GM12878 (cell line): Measurements from ENCODE around the gene HHAT.

Source experiments
- BHLHE40 ChIP-seq, 2 experiments: fragments of 450-650 bp in 1 of 2; IDR thresholded peaks; 2 replicates each; pipeline ENCODE4 v1.6.1; 2011 to 2017; ENCODE audit warnings: low read depth in 2 of 2, borderline replicate concordance in 1 of 2, improper control_type of control experiment in 1 of 2, low read length in 1 of 2, mild to moderate bottlenecking in 1 of 2
- CTCF ChIP-seq, 3 experiments: IDR thresholded peaks in 2 of 3; conservative IDR thresholded peaks in 1 of 3; 2 replicates each; pipeline ENCODE4 v1.5.1; 2011; ENCODE audit warnings: low read depth in 3 of 3, low read length in 3 of 3, mild to moderate bottlenecking in 3 of 3, control low read depth in 2 of 3, moderate library complexity in 2 of 3, inconsistent platforms in 1 of 3, mixed read lengths in 1 of 3; ENCODE audit not compliant: control insufficient read depth in 2 of 3, insufficient read depth in 1 of 3; ENCODE audit errors: extremely low read depth in 1 of 3
- KLF5 ChIP-seq: fragments of 450-650 bp; IDR thresholded peaks from 2 replicates; pipeline ENCODE4 v1.6.1; 2014; ENCODE audit warnings: mild to moderate bottlenecking; ENCODE audit not compliant: partially characterized antibody
- NRF1 ChIP-seq: conservative IDR thresholded peaks from 2 replicates; pipeline ENCODE4 v1.6.1; 2011; ENCODE audit warnings: mild to moderate bottlenecking, low read depth, low read length, improper control_type of control experiment

- no peak for TF ChIP-seq NRF1
- TF ChIP-seq CTCF (IDR thresholded peaks at IDR 0.05 in 2 of 3, conservative IDR thresholded peaks at IDR 0.05 in 1 of 3; ENCODE audit: control insufficient read depth in 2 of 3, extremely low read depth in 1 of 3, insufficient read depth in 1 of 3, low read depth in 3 of 3, low read length in 3 of 3): no peak
- TF ChIP-seq BHLHE40 (IDR thresholded peaks at IDR 0.05; ENCODE audit: borderline replicate concordance in 1 of 2, low read depth in 2 of 2, low read length in 1 of 2): peak in 1 of 2 experiments; percentile 70; a peak in 1 of 4 replicates
- no peak for TF ChIP-seq KLF5
These were observed 117.8 kb downstream of the HHAT start for GRCh38 chr1:210446479-210446878.
